Suprapubic skin (tissue), 4 donors: ENCODE measurements around the gene ADAMTS17. TPM values are rescaled to one million over a fixed set of nuclear protein-coding genes. Genes with fewer than 3 reads are reported as not detected.

Experiments used
- DNase-seq, 2 donors: peaks; one replicate each; pipeline ENCODE4 v3.0.0-alpha.2; 2019; ENCODE audit warnings: low spot score in 2 of 2
- H3K27ac ChIP-seq: fragments of 200-600 bp; sonication (generic); one replicate; pipeline ENCODE4 v1.5.1; 2019
- H3K27me3 ChIP-seq: fragments of 200-600 bp; sonication (generic); one replicate; pipeline ENCODE4 v1.5.1; 2019
- H3K36me3 ChIP-seq: fragments of 200-600 bp; sonication (generic); one replicate; pipeline ENCODE4 v1.5.1; 2019
- H3K4me1 ChIP-seq: fragments of 200-600 bp; sonication (generic); one replicate; pipeline ENCODE4 v1.5.1; 2019
- H3K4me3 ChIP-seq: fragments of 200-600 bp; sonication (generic); one replicate; pipeline ENCODE4 v1.5.1; 2019; ENCODE audit warnings: mild to moderate bottlenecking
- H3K9me3 ChIP-seq: fragments of 200-600 bp; sonication (generic); one replicate; pipeline ENCODE4 v1.5.1; 2019
- EP300 ChIP-seq: sonication (generic); formaldehyde crosslinking; IDR thresholded peaks from one replicate; pipeline ENCODE4 v1.6.1; 2017; ENCODE audit warnings: antibody characterized with exemption
- POLR2A ChIP-seq, 2 donors: fragments of 450-650 bp; IDR thresholded peaks; one replicate each; pipeline ENCODE4 v1.6.1; 2017; ENCODE audit warnings: antibody characterized with exemption in 2 of 2, mild to moderate bottlenecking in 2 of 2, moderate library complexity in 2 of 2
- POLR2AphosphoS5 ChIP-seq, 3 donors: sonication (generic); formaldehyde crosslinking; IDR thresholded peaks; one replicate each; pipeline ENCODE4 v1.6.1; 2017; ENCODE audit warnings: antibody characterized with exemption in 3 of 3
- WGBS: methylation state at CpG from one replicate; pipeline ENCODE4 v1.1.5; 2018; 5-methylcytosine and 5-hydroxymethylcytosine counted together
- total RNA-seq, 4 donors: library from RNA; depleted of rRNA; stranded (reverse); fragments of >200 nt; gene quantifications; one replicate each; pipeline ENCODE4 v1.1.0, GENCODE V29; 2016
- TF ChIP-seq, protein P1 (sequence below), 2 donors: fragments of 200-600 bp in 1 of 2; fragments of 450-650 bp in 1 of 2; sonication (generic) in 1 of 2; IDR thresholded peaks; one replicate each; pipeline ENCODE4 v1.5.1; 2016 to 2019; ENCODE audit warnings: antibody characterized with exemption in 2 of 2, mild to moderate bottlenecking in 1 of 2, moderate library complexity in 1 of 2

ADAMTS17 gene
- total RNA-seq, 4 donors from 2014 or later = 4.2 to 12.3 (median 6.3) TPM

DNA sequence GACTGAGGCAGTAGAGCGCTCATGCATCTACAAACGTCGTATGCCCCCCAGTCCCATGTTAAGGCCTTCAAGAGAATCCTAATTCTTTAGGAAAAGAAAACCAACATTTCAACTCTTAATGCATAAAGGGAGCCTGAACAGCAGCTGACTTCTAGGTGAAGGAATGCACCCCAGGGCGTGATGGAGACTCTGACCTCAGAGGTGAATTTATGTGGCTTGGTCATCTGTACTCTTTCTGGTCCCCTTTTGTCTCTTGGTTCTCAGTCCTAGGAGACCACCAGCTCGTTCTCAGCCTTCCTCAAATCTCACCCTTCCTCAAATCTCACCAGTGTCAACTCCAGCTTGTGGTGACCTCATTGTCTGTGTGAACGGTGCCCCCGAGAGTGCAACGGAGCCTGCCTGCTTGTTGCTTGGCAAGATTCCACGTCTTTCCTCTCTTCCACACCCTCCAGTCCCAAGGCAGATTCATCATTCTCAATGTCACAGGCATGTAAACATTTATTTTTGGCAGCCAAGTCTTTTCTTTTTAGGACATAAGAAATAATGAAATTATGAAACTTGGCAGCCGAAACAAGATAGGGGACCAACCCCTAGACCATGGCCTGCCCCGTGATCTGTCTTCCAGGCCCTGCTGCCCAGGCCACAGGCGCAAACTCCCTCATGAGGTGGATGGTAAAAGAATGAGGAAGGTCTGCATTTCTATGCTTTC, 166.2 kb downstream of the ADAMTS17 start:
- no peak for DNase-seq
- TF ChIP-seq POLR2A (IDR thresholded peaks at IDR 0.05) (no peak), POLR2AphosphoS5 (IDR thresholded peaks at IDR 0.05) (no peak), EP300 (no peak)
- TF ChIP-seq, protein P1, sequence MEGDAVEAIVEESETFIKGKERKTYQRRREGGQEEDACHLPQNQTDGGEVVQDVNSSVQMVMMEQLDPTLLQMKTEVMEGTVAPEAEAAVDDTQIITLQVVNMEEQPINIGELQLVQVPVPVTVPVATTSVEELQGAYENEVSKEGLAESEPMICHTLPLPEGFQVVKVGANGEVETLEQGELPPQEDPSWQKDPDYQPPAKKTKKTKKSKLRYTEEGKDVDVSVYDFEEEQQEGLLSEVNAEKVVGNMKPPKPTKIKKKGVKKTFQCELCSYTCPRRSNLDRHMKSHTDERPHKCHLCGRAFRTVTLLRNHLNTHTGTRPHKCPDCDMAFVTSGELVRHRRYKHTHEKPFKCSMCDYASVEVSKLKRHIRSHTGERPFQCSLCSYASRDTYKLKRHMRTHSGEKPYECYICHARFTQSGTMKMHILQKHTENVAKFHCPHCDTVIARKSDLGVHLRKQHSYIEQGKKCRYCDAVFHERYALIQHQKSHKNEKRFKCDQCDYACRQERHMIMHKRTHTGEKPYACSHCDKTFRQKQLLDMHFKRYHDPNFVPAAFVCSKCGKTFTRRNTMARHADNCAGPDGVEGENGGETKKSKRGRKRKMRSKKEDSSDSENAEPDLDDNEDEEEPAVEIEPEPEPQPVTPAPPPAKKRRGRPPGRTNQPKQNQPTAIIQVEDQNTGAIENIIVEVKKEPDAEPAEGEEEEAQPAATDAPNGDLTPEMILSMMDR (IDR thresholded peaks at IDR 0.05) = no peak
- H3K36me3 ChIP-seq = no peaks in the 10 kb centered on the region
- peaks cover 9% of the 10 kb centered on the region for H3K9me3 ChIP-seq
- H3K27me3 ChIP-seq = no peaks in the 10 kb centered on the region
- no peak overlapping the region for H3K4me3 ChIP-seq
- no peak overlapping the region for H3K27ac ChIP-seq
- H3K4me1 ChIP-seq = no peaks in the 10 kb centered on the region
- WGBS = 60% methylated on average over 12 of the region's 12 CpGs

DNA sequence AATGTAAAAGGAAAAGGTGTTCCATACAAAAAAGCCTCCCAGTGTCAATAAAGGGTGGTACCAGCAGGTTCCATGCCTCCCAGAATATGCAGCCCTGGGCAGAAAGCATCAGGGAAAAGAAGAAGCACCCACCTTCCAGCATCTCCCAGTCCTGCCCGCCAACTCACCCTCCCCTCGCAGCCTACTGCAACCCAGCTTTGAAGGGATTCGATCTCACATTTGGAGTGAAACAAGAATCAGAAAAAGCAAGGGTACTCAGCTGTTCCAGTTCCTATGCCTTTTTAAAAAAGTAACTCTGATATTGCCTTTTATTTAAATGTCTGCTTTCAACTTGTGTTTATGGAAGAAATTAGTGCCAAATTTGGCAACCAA, 166.9 kb downstream of the ADAMTS17 start:
- Histone ChIP-seq H3K27ac (no peak overlapping the region), H3K4me3 (no peak overlapping the region), H3K9me3 (peaks cover 9% of the 10 kb centered on the region), H3K27me3 (no peaks in the 10 kb centered on the region), H3K4me1 (no peaks in the 10 kb centered on the region), H3K36me3 (no peaks in the 10 kb centered on the region)
- DNase-seq = no peak
- no peak for TF ChIP-seq POLR2A (IDR thresholded peaks at IDR 0.05)
- 94% methylated on average over 3 of the region's 3 CpGs for WGBS

DNA sequence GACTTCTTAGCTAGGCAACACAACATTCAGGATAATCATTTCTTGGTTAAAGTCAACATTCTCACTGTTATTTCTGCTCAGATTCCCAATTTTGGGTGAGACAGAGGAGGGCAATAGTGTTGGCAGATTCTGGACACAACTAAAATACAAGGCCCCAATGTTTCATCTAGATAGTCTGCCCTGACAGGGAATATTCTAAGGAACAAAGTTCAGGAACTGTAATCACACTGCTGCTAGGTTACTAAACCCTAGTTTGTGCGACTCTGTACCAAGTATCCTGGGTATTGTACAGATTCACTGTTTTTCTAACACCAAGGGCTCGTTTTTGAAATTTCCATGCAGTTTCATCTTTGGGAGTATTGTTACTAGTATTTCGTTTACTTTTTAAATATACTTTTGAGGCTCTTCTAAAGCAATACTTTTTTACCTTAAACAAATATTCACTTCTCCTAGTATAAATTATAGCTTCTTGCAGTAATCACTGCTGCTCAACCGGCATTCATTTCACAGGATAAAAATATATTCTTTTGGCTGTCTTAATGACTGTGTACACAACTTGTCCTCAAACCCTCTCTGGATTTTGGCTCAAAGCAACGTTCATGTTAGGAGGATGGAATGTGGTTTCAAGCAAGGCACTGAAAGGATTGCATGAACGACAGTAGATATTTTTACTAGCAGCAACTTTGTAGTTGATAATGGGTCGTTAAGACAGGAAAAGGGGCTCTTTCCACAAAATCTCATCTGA, 167.4 kb downstream of the ADAMTS17 start:
- DNase-seq = no peak
- H3K27ac ChIP-seq = no peak overlapping the region
- WGBS = 59% methylated on average over 7 of the region's 7 CpGs

DNA sequence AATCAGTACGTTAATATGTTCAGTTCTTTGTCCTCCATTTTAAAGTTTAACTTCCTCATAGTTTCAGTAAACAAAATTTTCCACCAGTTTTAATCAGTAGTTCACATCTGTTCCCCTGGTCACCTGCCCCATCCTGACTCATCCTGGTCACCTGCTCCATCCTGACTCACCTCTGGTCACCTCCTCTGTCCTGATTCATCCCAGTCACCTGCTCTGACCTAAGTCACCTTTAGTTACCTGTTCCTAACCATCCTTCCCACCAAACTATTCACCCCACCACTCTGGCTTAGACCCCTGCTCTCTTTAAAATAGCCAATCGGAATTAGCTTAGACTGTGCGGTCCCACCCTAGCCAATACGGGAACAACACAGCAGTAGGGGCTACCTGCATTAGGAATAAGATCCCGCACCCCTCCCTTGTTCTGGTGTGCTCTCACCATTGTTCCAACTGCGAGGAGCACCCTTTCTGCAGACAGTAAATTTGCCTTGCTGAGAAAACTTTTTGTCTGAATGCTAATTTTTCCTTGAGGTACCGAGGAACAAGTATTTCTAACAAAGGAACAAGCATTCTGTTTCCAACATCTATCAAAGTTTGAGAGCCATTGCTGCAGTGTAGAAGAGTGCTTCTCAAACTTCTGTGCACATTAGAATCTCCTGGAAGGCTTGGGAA, 169.3 kb downstream of the ADAMTS17 start:
- H3K27ac ChIP-seq = no peak overlapping the region
- no peaks in the 10 kb centered on the region for H3K4me1 ChIP-seq
- H3K36me3 ChIP-seq = no peaks in the 10 kb centered on the region
- H3K9me3 ChIP-seq = peaks cover 9% of the 10 kb centered on the region
- WGBS = 96% methylated on average over 7 of the region's 7 CpGs
- TF ChIP-seq, protein P1 (IDR thresholded peaks at IDR 0.05) = no peak
- TF ChIP-seq POLR2AphosphoS5 (IDR thresholded peaks at IDR 0.05) = no peak
- TF ChIP-seq EP300 = no peak
- TF ChIP-seq POLR2A (IDR thresholded peaks at IDR 0.05) = no peak
- H3K4me3 ChIP-seq = no peak overlapping the region
- DNase-seq = no peak
- no peaks in the 10 kb centered on the region for H3K27me3 ChIP-seq

More for the DNA sequence above, 167.4 kb downstream of the ADAMTS17 start:
- Histone ChIP-seq H3K4me3 (no peak overlapping the region), H3K9me3 (peaks cover 9% of the 10 kb centered on the region), H3K36me3 (no peaks in the 10 kb centered on the region), H3K4me1 (no peaks in the 10 kb centered on the region), H3K27me3 (no peaks in the 10 kb centered on the region)
- TF ChIP-seq POLR2A (IDR thresholded peaks at IDR 0.05) (no peak), EP300 (no peak), POLR2AphosphoS5 (IDR thresholded peaks at IDR 0.05) (no peak)
- TF ChIP-seq, protein P1 (IDR thresholded peaks at IDR 0.05) = no peak

DNA sequence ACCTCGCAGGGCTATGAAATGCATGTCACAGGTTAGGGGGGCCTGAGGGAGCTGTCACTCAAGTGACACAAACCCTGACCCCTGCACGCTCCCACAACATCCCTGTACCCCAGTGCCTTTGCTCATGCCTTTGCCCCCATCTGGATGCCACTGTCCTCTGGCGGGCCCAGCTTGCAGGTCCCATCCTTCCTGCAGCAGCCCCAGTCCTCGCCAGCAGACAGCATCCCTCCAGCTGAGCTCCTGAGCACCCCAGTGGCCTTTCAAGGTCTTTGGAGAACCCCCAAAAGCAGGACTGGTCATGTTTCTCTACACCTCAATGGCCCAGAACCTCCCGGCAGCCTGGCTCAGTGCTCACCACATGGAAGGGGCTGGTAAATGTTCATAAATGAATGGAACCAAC, 170.4 kb downstream of the ADAMTS17 start:
- H3K4me1 ChIP-seq = no peaks in the 10 kb centered on the region
- WGBS = 97% methylated on average over 5 of the region's 5 CpGs
- H3K27ac ChIP-seq = no peak overlapping the region
- no peaks in the 10 kb centered on the region for H3K36me3 ChIP-seq
- DNase-seq = no peak
- no peak overlapping the region for H3K4me3 ChIP-seq
- no peaks in the 10 kb centered on the region for H3K27me3 ChIP-seq
- H3K9me3 ChIP-seq = peaks cover 9% of the 10 kb centered on the region
- TF ChIP-seq, protein P1 (IDR thresholded peaks at IDR 0.05) = no peak
- TF ChIP-seq POLR2AphosphoS5 (IDR thresholded peaks at IDR 0.05) = no peak
